GM21423 (cell line): ENCODE measurements around the gene PDHX.

ENCODE experiments used
- ATAC-seq: cut with Tn5 transposase; IDR thresholded peaks from one replicate; pipeline ENCODE4 v1.9.1; 2021; ENCODE audit warnings: mild to moderate bottlenecking, moderate library complexity; ENCODE audit not compliant: unreplicated experiment

The PDHX gene

GRCh38 chr11:34986883-34987520 lies 70.6 kb downstream of the PDHX start:
- ATAC-seq: no peak

- no peak for ATAC-seq
Measured at GRCh38 chr11:34987617-34988016, 71.2 kb downstream of the PDHX start.

- ATAC-seq: peak; percentile 59
Measured at GRCh38 chr11:34988294-34989255, 72.2 kb downstream of the PDHX start.

GRCh38 chr11:34990916-34991315 lies 74.5 kb downstream of the PDHX start:
- no peak for ATAC-seq

- no peak for ATAC-seq
Measured at GRCh38 chr11:34994854-34995253, 78.4 kb downstream of the PDHX start.

- ATAC-seq: no peak
Measured at GRCh38 chr11:34996958-34997357, 80.5 kb downstream of the PDHX start.

- ATAC-seq: no peak
Measured at GRCh38 chr11:34997952-34998528, 81.6 kb downstream of the PDHX start.

- no peak for ATAC-seq
Measured at GRCh38 chr11:34999453-34999852, 83.0 kb downstream of the PDHX start.

GRCh38 chr11:35003186-35003585 lies 86.8 kb downstream of the PDHX start:
- ATAC-seq: no peak

GRCh38 chr11:35003658-35004057 lies 87.2 kb downstream of the PDHX start:
- no peak for ATAC-seq

- no peak for ATAC-seq
Measured at GRCh38 chr11:35005141-35005780, 88.8 kb downstream of the PDHX start.

GRCh38 chr11:35006389-35007128 lies 90.1 kb downstream of the PDHX start:
- peak; percentile 91 for ATAC-seq

GRCh38 chr11:35007277-35007676 lies 90.9 kb downstream of the PDHX start:
- peak; percentile 56 for ATAC-seq

- ATAC-seq: no peak
Measured at GRCh38 chr11:35009191-35009943, 92.9 kb downstream of the PDHX start.

GRCh38 chr11:35009944-35010342 lies 93.5 kb downstream of the PDHX start:
- no peak for ATAC-seq

GRCh38 chr11:35010654-35011053 lies 94.2 kb downstream of the PDHX start:
- ATAC-seq: no peak

GRCh38 chr11:35011389-35011788 lies 95.0 kb downstream of the PDHX start:
- no peak for ATAC-seq

- no peak for ATAC-seq
Measured at GRCh38 chr11:35011944-35012343, 95.5 kb downstream of the PDHX start.

- peak; percentile 76 for ATAC-seq
Measured at GRCh38 chr11:35012467-35013191, 96.2 kb downstream of the PDHX start.
